Upper lobe of left lung (tissue), 6 donors: Measurements from ENCODE around the gene SOST. TPM values are rescaled to one million over a fixed set of nuclear protein-coding genes. Genes with fewer than 3 reads are reported as not detected.

Experiments used
- ATAC-seq, 2 donors: fragments of 200-7000 bp; cut with Tn5 transposase; one replicate each; pipeline ENCODE4 v1.9.1; 2022; ENCODE audit warnings: mild to moderate bottlenecking in 2 of 2, moderate library complexity in 2 of 2; ENCODE audit not compliant: low FRiP score in 2 of 2
- DNase-seq, 2 donors: peaks; one replicate each; pipeline ENCODE4 v3.0.0-alpha.2; 2019 to 2020
- H3K27ac ChIP-seq, 4 donors: fragments of 200-600 bp; sonication (generic); one replicate each; pipeline ENCODE4 v1.5.1; 2016 to 2019
- H3K27me3 ChIP-seq, 4 donors: fragments of 200-600 bp; sonication (generic); one replicate each; pipeline ENCODE4 v1.5.1; 2017 to 2019
- H3K36me3 ChIP-seq, 4 donors: fragments of 200-600 bp; sonication (generic); one replicate each; pipeline ENCODE4 v1.5.1; 2016 to 2019
- H3K4me1 ChIP-seq, 4 donors: fragments of 200-600 bp; sonication (generic); one replicate each; pipeline ENCODE4 v1.5.1; 2018 to 2019
- H3K4me3 ChIP-seq, 4 donors: fragments of 200-600 bp; sonication (generic); one replicate each; pipeline ENCODE4 v1.5.1; 2017 to 2019; ENCODE audit warnings: mild to moderate bottlenecking in 2 of 4, moderate library complexity in 1 of 4
- H3K9me3 ChIP-seq, 4 donors: fragments of 200-600 bp; sonication (generic); one replicate each; pipeline ENCODE4 v1.5.1; 2018 to 2019
- CTCF ChIP-seq, 6 experiments: fragments of 450-650 bp in 4 of 6; fragments of 200-600 bp in 2 of 6; sonication (generic) in 2 of 6; IDR thresholded peaks; one replicate each; pipeline ENCODE4 v1.5.1; 2016 to 2019; ENCODE audit warnings: antibody characterized with exemption in 6 of 6
- EP300 ChIP-seq, 4 donors: sonication (generic); formaldehyde crosslinking; IDR thresholded peaks; one replicate each; pipeline ENCODE4 v1.5.1; 2017; ENCODE audit warnings: antibody characterized with exemption in 4 of 4, control low read depth in 2 of 4
- POLR2A ChIP-seq, 4 donors: fragments of 450-650 bp; IDR thresholded peaks; one replicate each; pipeline ENCODE4 v1.5.1; 2016 to 2017; ENCODE audit warnings: antibody characterized with exemption in 4 of 4, mild to moderate bottlenecking in 2 of 4
- POLR2AphosphoS5 ChIP-seq, 2 donors: sonication (generic); formaldehyde crosslinking; IDR thresholded peaks; one replicate each; pipeline ENCODE4 v1.5.1; 2017; ENCODE audit warnings: antibody characterized with exemption in 2 of 2
- WGBS, 2 donors: methylation state at CpG; one replicate each; pipeline ENCODE4 v1.1.5; 2017 to 2018; 5-methylcytosine and 5-hydroxymethylcytosine counted together
- total RNA-seq, 6 donors: library from RNA; depleted of rRNA in 4 of 6; stranded (reverse); fragments of >200 nt in 4 of 6; gene quantifications; one replicate each; pipeline versions ENCODE4 v1.1.0 to v1.2.1, GENCODE V29; 2016 to 2021
- donor health status: DM: no; HTN: no; CAD: no; lungs with moderate emphysema.
- donor health status: DM: no; HTN: yes; CAD: no; lungs with severe emphysema.

Gene SOST
- total RNA-seq, 6 donors from 2014 or later: not detected

- DNase-seq (no peak), ATAC-seq (no peak)
- 100% methylated on average over 2 of the region's 2 CpGs for WGBS, 2 donors
- Histone ChIP-seq H3K36me3 (no peaks in the 10 kb centered on the region), H3K9me3 (no peaks in the 10 kb centered on the region), H3K27me3 (no peaks in the 10 kb centered on the region), H3K4me3 (no peak overlapping the region), H3K27ac (no peak overlapping the region), H3K4me1 (peaks cover 0 to 9% (median 4%) of the 10 kb centered on the region in 4 donors)
- TF ChIP-seq POLR2A (IDR thresholded peaks at IDR 0.05) (no peak), CTCF (IDR thresholded peaks at IDR 0.05) (no peak), EP300 (IDR thresholded peaks at IDR 0.05) (no peak)
Observed at GRCh38 chr17:43736389-43736788, 22.2 kb downstream of the SOST start.

- DNase-seq (no peak), ATAC-seq (peak in 1 of 2 donors; percentile 58)
- Histone ChIP-seq H3K4me1 (peaks cover 0 to 9% (median 4%) of the 10 kb centered on the region in 4 donors), H3K27me3 (no peaks in the 10 kb centered on the region), H3K9me3 (no peaks in the 10 kb centered on the region), H3K4me3 (no peak overlapping the region), H3K36me3 (no peaks in the 10 kb centered on the region), H3K27ac (peak overlapping the region in 2 of 4 donors; percentile 2 to 3)
- TF ChIP-seq CTCF (IDR thresholded peaks at IDR 0.05): no peak
- TF ChIP-seq POLR2AphosphoS5 (IDR thresholded peaks at IDR 0.05): no peak
- no peak for TF ChIP-seq EP300 (IDR thresholded peaks at IDR 0.05)
- TF ChIP-seq POLR2A (IDR thresholded peaks at IDR 0.05): no peak
- WGBS, 2 donors: 60 to 63% methylated on average over 5 of the region's 5 CpGs
Observed at GRCh38 chr17:43734376-43734775, 24.2 kb downstream of the SOST start.

GRCh38 chr17:43733956-43734355 lies 24.6 kb downstream of the SOST start:
- Histone ChIP-seq H3K36me3 (no peaks in the 10 kb centered on the region), H3K4me3 (no peak overlapping the region), H3K27me3 (no peaks in the 10 kb centered on the region), H3K9me3 (no peaks in the 10 kb centered on the region), H3K4me1 (peaks cover 0 to 9% (median 4%) of the 10 kb centered on the region in 4 donors), H3K27ac (peak overlapping the region in 2 of 4 donors; percentile 2 to 3)
- ATAC-seq: no peak
- DNase-seq: no peak
- 75% methylated on average over 1 of the region's 1 CpG; no CpG with 5 or more reads in 1 of the 2 donors for WGBS, 2 donors
- TF ChIP-seq POLR2AphosphoS5 (IDR thresholded peaks at IDR 0.05) (no peak), POLR2A (IDR thresholded peaks at IDR 0.05) (no peak), CTCF (IDR thresholded peaks at IDR 0.05) (no peak), EP300 (IDR thresholded peaks at IDR 0.05) (no peak)

GRCh38 chr17:43732958-43733357 lies 25.6 kb downstream of the SOST start:
- 92 to 100% methylated on average over 2 of the region's 2 CpGs for WGBS, 2 donors

More at GRCh38 chr17:43732958-43733357, 25.6 kb downstream of the SOST start:
- Histone ChIP-seq H3K9me3 (no peaks in the 10 kb centered on the region), H3K27me3 (no peaks in the 10 kb centered on the region), H3K4me3 (no peak overlapping the region), H3K36me3 (no peaks in the 10 kb centered on the region), H3K27ac (peak overlapping the region in 1 of 4 donors; percentile 19), H3K4me1 (peaks cover 0 to 9% (median 4%) of the 10 kb centered on the region in 4 donors)
- ATAC-seq (no peak), DNase-seq (no peak)
- TF ChIP-seq CTCF (IDR thresholded peaks at IDR 0.05): no peak
- TF ChIP-seq POLR2A (IDR thresholded peaks at IDR 0.05): no peak
- no peak for TF ChIP-seq POLR2AphosphoS5 (IDR thresholded peaks at IDR 0.05)
- no peak for TF ChIP-seq EP300 (IDR thresholded peaks at IDR 0.05)
